HepG2 (cell line): ENCODE results near the gene TRPM1. TPM values are rescaled to one million over a fixed set of nuclear protein-coding genes. Genes with fewer than 3 reads are reported as not detected.

ENCODE experiments used
- ATAC-seq: fragments of 200-7000 bp; cut with Tn5 transposase; 3 replicates; pipeline ENCODE4 v1.9.1; 2020; ENCODE audit warnings: mild to moderate bottlenecking, moderate library complexity
- BruUV-seq: library from RNA; stranded (reverse); fragments of 400-500 nt; replicated peaks from 2 replicates; lab custom pipeline; 2021; lab: Mats Ljungman, UMichigan
- CTCF ChIA-PET: fragments of 300-600 bp; formaldehyde crosslinking; extraction: SDS; loops from one replicate; lab custom pipeline; 2021; ENCODE audit warnings: low total read pairs, inconsistent platforms, low intra/inter-chr PET ratio; lab: Yijun Ruan, JAX
- POLR2A ChIA-PET: fragments of 350-600 bp; sonication (Branson Sonifier 250); formaldehyde crosslinking; loops from one replicate; lab custom pipeline; 2020; ENCODE audit warnings: antibody characterized with exemption, inconsistent platforms; lab: Yijun Ruan, JAX
- DNase-seq: peaks from one replicate; pipeline ENCODE4 v3.0.0-alpha.2; 2015; ENCODE audit warnings: low spot score
- FAIRE-seq: peaks from 3 replicates; lab custom pipeline; 2011; peaks lifted over from hg19 to GRCh38; lab: Jason Lieb, UNC
- H2AFZ ChIP-seq: one replicate; pipeline ENCODE4 v1.6.1; 2011; ENCODE audit warnings: low read length, inconsistent platforms
- H3K27ac ChIP-seq: fragments of 300-600 bp; 3 replicates; pipeline ENCODE4 v1.8.0; 2011; ENCODE audit warnings: mixed run types, mild to moderate bottlenecking, mixed read lengths, low read length, inconsistent platforms; ENCODE audit not compliant: insufficient read depth; ENCODE audit errors: extremely low read length
- H3K27me3 ChIP-seq, 2 experiments: fragments of 200-600 bp in 1 of 2; 2 replicates in 1 of 2; 3 replicates in 1 of 2; pipeline versions ENCODE4 v1.6.0 to v1.8.0; 2011; ENCODE audit warnings: low read length in 2 of 2, mild to moderate bottlenecking in 2 of 2, moderate library complexity in 2 of 2, inconsistent platforms in 1 of 2; ENCODE audit not compliant: insufficient read depth in 2 of 2, control insufficient read depth in 1 of 2
- H3K36me3 ChIP-seq, 2 experiments: fragments of 200-600 bp in 1 of 2; replicated peaks in 1 of 2; 2 replicates in 1 of 2; 3 replicates in 1 of 2; pipeline versions ENCODE4 v1.5.1 to v1.8.0; 2011; ENCODE audit warnings: low read length in 2 of 2, inconsistent platforms in 1 of 2; ENCODE audit not compliant: insufficient read depth in 2 of 2, control insufficient read depth in 1 of 2
- H3K4me1 ChIP-seq: 2 replicates; pipeline ENCODE4 v1.5.1; 2012; ENCODE audit warnings: low read length, inconsistent platforms; ENCODE audit not compliant: insufficient read depth
- H3K4me2 ChIP-seq: 2 replicates; pipeline ENCODE4 v1.6.0; 2011; ENCODE audit warnings: low read depth, low read length, inconsistent platforms
- H3K4me3 ChIP-seq, 3 experiments: fragments of 200-600 bp in 1 of 3; sonication (generic), shearing (Covaris generic) in 1 of 3; replicated peaks in 1 of 3; 2 replicates each; pipeline ENCODE4 v1.5.1; 2011 to 2016; ENCODE audit warnings: low read length in 3 of 3, inconsistent platforms in 2 of 3, low read depth in 2 of 3, mild to moderate bottlenecking in 2 of 3, control low read depth in 1 of 3, mixed read lengths in 1 of 3; ENCODE audit not compliant: insufficient read depth in 1 of 3
- H3K79me2 ChIP-seq: one replicate; pipeline ENCODE4 v1.6.1; 2011; ENCODE audit warnings: low read length, inconsistent platforms; ENCODE audit not compliant: insufficient read depth
- H3K9ac ChIP-seq: 2 replicates; pipeline ENCODE4 v1.6.0; 2011; ENCODE audit warnings: mild to moderate bottlenecking, low read depth, low read length, inconsistent platforms; ENCODE audit not compliant: insufficient read depth
- H3K9me3 ChIP-seq: 2 replicates; pipeline ENCODE4 v1.5.1; 2012; ENCODE audit warnings: mild to moderate bottlenecking, low read length
- H4K20me1 ChIP-seq: 2 replicates; pipeline ENCODE4 v1.6.0; 2011; ENCODE audit warnings: inconsistent platforms, mild to moderate bottlenecking, low read length, moderate library complexity; ENCODE audit not compliant: insufficient read depth
- KLF12 ChIP-seq: sonication (generic); formaldehyde crosslinking; IDR thresholded peaks from 2 replicates; pipeline ENCODE4 v1.4.0; 2020; ENCODE audit warnings: missing genetic modification reagents, borderline replicate concordance
- PITX1 ChIP-seq: sonication (generic); formaldehyde crosslinking; IDR thresholded peaks from 2 replicates; pipeline ENCODE4 v1.5.1; 2020; ENCODE audit warnings: mild to moderate bottlenecking, missing genetic modification reagents
- SALL1 ChIP-seq: sonication (generic); formaldehyde crosslinking; IDR thresholded peaks from 2 replicates; pipeline ENCODE4 v1.8.0; 2022; ENCODE audit warnings: mild to moderate bottlenecking, missing genetic modification reagents
- ZNF225 ChIP-seq: sonication (generic); formaldehyde crosslinking; IDR thresholded peaks from 2 replicates; pipeline ENCODE4 v1.4.0; 2020; ENCODE audit warnings: mild to moderate bottlenecking, missing genetic modification reagents
- ZNF550 ChIP-seq: sonication (generic); formaldehyde crosslinking; IDR thresholded peaks from 2 replicates; pipeline ENCODE4 v1.4.0; 2020; ENCODE audit warnings: mild to moderate bottlenecking, missing genetic modification reagents, borderline replicate concordance
- ZNF713 ChIP-seq: sonication (generic); formaldehyde crosslinking; IDR thresholded peaks from 2 replicates; pipeline ENCODE4 v1.4.0; 2020; ENCODE audit warnings: mild to moderate bottlenecking, missing genetic modification reagents
- WGBS: methylation state at CpG from one replicate; pipeline ENCODE4 v1.1.6; 2017; ENCODE audit warnings: low lambda C conversion rate; 5-methylcytosine and 5-hydroxymethylcytosine counted together
- in situ Hi-C: cut with HindIII; loops from 2 replicates; pipeline ENCODE4 v1.10.0; 2017; ENCODE audit warnings: low pct_unique_long_range_greater_than_20kb; ENCODE audit not compliant: extremely low pct_ligation_motif_present
- intact Hi-C: fragments of 100-400 bp; cut with micrococcal nuclease; formaldehyde crosslinking; loops from one replicate; pipeline ENCODE4 v1.10.0; 2022; ENCODE audit not compliant: unreplicated experiment
- polyA plus RNA-seq, 8 experiments: library from polyadenylated mRNA; depleted of rRNA in 3 of 8; stranded (reverse) in 7 of 8; unstranded in 1 of 8; fragments of >200 nt; fragmentation: Illumina TruSeq in 4 of 8; extraction: Trizol in 4 of 8; gene quantifications; 2 replicates each; pipeline versions ENCODE4 v1.2.1 to v1.2.3, GENCODE V29; 2011 to 2016; ENCODE audit warnings: low read depth in 4 of 8, missing spikeins in 1 of 8, mixed read lengths in 1 of 8; ENCODE audit not compliant: insufficient read depth in 1 of 8
- total RNA-seq, 5 experiments: library from RNA; depleted of rRNA; stranded (reverse); fragments of >200 nt; fragmentation: Illumina TruSeq; extraction: Trizol; gene quantifications; 2 replicates each; pipeline ENCODE4 v1.2.3, GENCODE V29; 2016; ENCODE audit warnings: low read depth in 1 of 5
- TF ChIP-seq, protein P1 (sequence below): sonication (generic); formaldehyde crosslinking; IDR thresholded peaks from 2 replicates; pipeline ENCODE4 v1.8.1; 2023; ENCODE audit warnings: mild to moderate bottlenecking, moderate library complexity, missing genetic modification reagents
- TF ChIP-seq, protein P2 (sequence below): IDR thresholded peaks from 2 replicates; pipeline ENCODE4 v1.6.1; 2016; ENCODE audit warnings: low read depth, borderline replicate concordance
- TF ChIP-seq, protein P3 (sequence below): sonication (generic); formaldehyde crosslinking; IDR thresholded peaks from 2 replicates; pipeline ENCODE4 v1.8.0; 2022; ENCODE audit warnings: mild to moderate bottlenecking, missing genetic modification reagents, moderate library complexity

TRPM1 gene
- total and polyA plus RNA-seq, 2 of the 13 experiments (the other 11 are each of a cell fraction or from before 2014, with no cell fraction given) = not detected

DNA sequence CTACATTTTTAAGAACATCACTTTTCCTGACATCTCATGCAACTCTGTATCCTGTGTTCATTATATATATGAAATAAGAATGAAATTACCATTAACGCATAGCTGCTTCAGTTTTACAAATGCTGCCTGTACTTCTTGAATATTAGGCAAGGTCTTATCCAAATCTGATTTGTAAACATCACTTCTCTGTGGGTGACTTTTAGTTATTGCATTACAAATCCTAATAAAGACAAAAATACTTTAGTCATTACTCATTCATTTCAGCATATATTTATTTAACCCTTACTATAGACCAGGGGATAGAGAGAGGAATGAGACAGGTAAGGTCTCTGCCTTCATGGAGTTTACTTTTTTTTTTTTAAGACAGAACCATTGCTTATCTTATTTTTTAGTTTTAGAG, 146.9 kb downstream of the TRPM1 start:
- CTCF ChIA-PET = no interaction called here
- H4K20me1 ChIP-seq = no peaks in the 10 kb centered on the region
- WGBS = 100% methylated on average over 1 of the region's 1 CpG
- H3K27me3 ChIP-seq = no peaks in the 10 kb centered on the region
- no peak for FAIRE-seq
- no peaks in the 10 kb centered on the region for H3K4me1 ChIP-seq
- H3K4me2 ChIP-seq = no peak overlapping the region
- ATAC-seq = no peak
- in situ Hi-C loops = no loop called here
- intact Hi-C loops = no loop called here
- H3K79me2 ChIP-seq = no peaks in the 10 kb centered on the region
- DNase-seq = no peak
- H3K9ac ChIP-seq = no peak overlapping the region
- H2AFZ ChIP-seq = no peak overlapping the region
- H3K4me3 ChIP-seq = no peak overlapping the region
- TF ChIP-seq, protein P1, sequence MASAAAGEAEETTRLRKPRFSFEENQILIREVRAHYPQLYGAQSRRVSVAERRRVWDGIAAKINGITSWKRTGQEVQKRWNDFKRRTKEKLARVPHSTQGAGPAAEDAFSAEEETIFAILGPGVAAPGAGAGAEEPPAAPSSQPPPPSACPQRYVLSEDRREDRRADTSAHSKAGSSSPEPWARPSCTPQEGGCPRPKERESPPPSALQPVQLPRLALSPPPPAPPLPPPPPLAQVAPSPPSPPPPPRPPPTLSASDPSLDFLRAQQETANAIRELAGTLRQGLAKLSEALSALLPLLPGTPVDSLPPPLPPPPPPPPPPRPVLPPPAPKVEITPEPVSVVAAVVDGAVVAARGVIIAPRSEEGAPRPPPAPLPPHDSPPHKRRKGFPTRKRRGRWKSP = no peak
- no peak for TF ChIP-seq ZNF713 (CRISPR knock-in tag)
- TF ChIP-seq PITX1 (CRISPR knock-in tag) = no peak
- TF ChIP-seq ZNF550 = no peak
- TF ChIP-seq ZNF225 = no peak
- TF ChIP-seq, protein P2, sequence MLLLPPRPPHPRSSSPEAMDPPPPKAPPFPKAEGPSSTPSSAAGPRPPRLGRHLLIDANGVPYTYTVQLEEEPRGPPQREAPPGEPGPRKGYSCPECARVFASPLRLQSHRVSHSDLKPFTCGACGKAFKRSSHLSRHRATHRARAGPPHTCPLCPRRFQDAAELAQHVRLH = no peak
- no peak for TF ChIP-seq KLF12 (CRISPR knock-in tag)
- TF ChIP-seq, protein P3, sequence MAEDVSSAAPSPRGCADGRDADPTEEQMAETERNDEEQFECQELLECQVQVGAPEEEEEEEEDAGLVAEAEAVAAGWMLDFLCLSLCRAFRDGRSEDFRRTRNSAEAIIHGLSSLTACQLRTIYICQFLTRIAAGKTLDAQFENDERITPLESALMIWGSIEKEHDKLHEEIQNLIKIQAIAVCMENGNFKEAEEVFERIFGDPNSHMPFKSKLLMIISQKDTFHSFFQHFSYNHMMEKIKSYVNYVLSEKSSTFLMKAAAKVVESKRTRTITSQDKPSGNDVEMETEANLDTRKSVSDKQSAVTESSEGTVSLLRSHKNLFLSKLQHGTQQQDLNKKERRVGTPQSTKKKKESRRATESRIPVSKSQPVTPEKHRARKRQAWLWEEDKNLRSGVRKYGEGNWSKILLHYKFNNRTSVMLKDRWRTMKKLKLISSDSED (CRISPR knock-in tag) = no peak
- TF ChIP-seq SALL1 (CRISPR knock-in tag) = no peak
- peaks cover 30 to 88% of the 10 kb centered on the region in 2 experiments for H3K36me3 ChIP-seq
- BruUV-seq = no TSS peak
- POLR2A ChIA-PET = no interaction called here
- H3K27ac ChIP-seq = no peak overlapping the region
- no peaks in the 10 kb centered on the region for H3K9me3 ChIP-seq
